HG03097 (cell line): ENCODE results near the gene LRMDA.

Source experiments
- ATAC-seq: cut with Tn5 transposase; IDR thresholded peaks from one replicate; pipeline ENCODE4 v1.9.1; 2021; ENCODE audit not compliant: unreplicated experiment, low FRiP score

LRMDA gene

DNA sequence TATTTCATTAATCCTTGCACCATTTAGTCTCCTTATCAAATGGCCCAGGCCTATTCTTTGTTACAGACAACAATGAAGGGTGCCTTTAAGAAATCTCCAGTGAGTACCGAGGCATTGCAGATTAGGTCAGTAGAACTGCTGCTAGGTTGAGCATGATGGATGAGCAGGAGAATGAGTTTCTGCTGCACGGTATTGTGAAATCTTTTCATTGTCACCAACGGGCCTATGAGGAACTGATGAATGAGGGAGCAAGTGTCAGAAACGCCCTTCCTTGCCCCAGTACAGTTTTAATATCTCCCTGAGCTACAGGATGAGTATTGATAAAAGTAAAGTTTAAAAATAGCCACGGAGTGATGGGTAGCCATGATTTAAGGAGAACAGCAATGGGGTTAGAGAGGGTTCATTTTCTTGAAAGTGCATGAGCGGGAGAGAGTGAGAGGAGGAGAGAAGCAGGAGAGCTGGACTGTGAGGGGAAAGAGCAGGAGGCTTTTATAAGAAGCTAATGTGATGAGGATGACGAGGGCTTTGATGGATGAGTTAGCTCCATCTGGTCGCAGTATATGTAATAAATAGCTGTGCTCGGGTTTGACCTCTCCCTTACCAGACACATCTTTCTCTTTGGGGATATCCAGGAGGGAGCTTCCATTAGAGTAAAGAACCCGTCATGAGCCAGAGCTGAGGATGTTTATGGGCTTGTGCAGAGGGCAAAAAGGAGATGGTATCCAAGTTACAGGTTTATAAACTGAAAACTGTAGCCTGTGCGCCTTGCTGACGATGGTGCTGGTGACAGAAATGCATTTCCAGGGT is 526.1 kb downstream of the LRMDA start:
- ATAC-seq: no peak

DNA sequence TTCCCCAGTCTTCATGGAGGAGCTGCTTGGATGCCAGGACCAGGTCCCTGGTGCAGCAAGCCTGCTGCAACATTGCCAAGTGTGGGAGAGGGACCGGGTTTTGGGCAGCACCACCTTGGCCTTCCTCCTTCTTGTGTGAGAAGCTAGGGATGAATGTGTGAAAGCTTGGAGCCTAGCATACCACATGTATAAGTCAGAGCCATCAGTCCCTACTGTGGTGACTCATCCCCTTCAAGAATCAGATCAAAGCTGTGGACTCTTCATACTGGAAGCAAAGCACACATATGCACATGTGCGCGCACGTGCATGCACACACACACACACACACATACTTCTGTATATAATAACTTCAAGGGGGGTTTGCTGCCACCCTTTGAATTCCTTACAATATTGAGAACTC is 527.8 kb downstream of the LRMDA start:
- no peak for ATAC-seq

GRCh38 chr10:75959912-75960311 is 528.5 kb downstream of the LRMDA start:
- ATAC-seq: no peak

DNA sequence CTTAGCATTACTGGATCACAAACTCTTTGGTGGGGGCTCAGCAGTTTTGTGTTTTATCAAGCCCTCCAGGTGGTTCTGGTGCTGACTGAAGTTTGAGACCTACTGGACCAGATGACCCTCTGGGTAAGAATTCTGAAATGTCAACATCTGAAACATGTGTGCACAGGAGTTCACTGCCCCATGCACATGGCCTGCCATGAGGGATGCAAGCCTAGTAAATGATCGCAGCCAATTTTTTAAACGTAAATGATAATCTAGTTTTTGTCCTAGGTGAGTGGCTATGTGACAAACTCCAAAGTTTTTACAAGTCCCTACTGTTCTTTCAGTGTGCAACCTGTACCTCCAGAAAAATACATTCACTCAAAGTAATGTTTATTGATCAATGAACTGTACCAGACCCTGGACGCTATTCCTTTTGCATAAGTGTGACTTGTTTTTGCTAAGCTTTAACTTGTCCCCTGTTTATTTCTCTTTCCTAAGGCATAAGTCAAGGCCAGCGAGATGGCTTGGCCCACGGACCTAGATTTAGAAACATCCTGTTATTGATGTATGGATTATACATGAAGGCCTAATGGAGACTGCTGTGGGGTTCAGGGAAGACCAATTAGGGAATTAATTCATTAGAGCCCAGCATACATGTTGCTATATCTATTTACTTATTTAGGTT is 531.1 kb downstream of the LRMDA start:
- no peak for ATAC-seq

DNA sequence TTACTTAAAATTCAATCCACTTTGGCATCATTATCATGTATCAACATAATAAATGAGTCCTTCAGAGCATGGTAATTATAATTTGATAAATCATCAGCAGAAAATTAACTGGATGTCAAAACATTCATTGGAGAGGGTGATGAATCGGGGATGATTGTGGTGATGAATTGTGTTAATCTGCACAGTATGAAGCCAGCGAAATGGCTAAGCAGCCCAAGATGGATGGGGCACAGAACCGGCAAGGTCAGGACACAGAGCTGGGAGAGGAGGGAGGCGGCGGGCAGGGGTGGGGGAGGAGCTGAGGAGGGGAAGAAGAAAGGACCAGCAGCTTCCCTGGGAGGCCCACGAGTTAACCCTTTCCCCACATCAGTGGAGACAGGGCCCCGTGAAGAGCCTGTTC is 536.1 kb downstream of the LRMDA start:
- ATAC-seq: no peak

DNA sequence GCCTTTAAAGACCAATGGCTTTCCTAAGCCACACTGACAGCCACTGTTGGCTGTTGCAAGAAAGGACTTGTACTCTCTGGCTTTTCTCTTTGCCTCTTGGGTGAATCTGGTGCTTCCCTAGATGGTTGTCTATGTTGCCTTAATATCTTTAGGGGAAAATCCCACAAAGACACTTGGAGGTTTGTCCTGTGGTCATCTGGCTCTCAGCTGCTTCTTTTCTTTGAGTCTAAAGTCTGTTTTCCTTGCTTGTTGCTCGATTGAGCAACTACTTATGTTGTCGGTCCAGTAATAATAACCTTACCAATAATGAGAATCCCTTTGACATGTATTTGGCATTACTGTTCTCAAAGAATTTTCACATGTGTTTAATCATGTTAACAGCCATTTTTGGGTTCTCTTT is 537.6 kb downstream of the LRMDA start:
- no peak for ATAC-seq

GRCh38 chr10:75971402-75972211 is 540.2 kb downstream of the LRMDA start:
- no peak for ATAC-seq

DNA sequence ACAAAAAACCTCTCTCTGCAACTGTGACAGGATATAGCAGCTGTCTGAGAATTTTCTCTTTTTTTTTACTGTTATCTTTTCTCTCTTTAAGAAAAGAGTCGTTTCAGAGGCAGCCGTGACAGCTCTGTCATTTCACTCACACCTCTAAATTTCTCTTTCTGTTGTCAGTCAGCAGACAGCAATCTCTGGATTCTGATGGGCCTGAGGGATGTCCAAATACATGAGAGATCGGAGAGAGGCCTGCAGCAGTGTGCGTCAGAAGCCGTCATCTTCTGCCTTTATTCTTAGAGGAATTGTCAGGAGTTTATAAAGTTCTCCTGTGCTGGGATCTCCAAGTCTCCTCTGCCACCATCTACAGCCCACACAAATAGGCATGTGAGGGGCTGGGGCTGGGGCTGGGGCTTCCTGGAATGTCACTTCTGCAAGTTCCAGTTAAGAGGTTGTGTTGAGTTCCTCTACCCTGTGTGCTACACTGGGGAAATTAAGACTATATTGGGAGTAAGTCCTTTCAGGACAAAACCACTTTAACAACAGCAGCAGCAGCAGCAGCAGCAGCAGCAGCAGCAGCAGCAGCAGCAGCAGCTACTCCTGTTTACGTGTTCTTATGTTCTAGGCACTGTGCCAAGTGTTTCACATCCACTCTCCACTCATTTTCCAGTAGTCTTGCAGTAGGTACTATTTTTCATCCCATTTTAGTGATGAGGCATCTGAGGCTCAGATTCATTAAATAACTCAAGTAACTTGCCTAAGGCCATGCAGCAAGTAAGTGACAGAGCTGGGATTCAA is 541.3 kb downstream of the LRMDA start:
- no peak for ATAC-seq

- ATAC-seq: no peak
Observed at GRCh38 chr10:75974080-75974479, 542.7 kb downstream of the LRMDA start.

DNA sequence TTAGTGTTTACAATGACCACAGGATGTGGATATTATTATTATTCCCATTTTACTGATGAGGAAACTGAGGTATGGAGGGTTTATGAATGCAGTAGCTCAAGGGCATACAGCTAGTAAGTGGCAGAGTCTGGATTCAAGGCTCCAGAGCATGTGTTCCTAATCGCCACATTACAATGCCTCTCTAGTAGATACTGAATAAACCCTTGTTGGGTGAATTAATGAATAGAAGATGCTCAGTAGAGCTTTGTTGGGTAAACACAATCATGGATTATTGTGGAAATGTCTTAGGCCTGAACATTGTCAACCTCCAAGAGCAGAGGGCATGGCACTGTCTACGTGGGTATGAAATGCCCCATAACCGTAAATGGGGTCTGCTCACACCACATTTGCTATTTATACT is 545.3 kb downstream of the LRMDA start:
- ATAC-seq: no peak

- no peak for ATAC-seq
Observed at GRCh38 chr10:75977139-75977538, 545.7 kb downstream of the LRMDA start.

DNA sequence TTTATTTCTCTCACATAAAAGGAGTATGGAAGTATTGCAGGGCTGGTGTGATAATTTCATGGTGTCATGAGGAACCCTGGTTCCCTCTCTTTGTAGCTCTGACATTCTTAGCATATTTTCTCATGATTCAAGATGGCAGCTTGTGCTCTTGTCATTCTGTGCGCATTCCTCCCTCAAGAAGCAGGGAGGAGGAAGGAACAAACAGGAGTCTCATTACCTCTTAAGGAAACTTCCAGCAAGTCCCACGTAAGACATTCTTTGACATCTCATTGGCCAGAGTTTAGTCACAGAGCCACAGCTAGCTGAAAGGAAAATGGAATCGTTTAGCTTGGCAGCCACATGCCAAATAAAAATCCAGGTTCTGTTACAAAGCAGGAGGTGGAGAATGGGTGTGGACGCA is 546.8 kb downstream of the LRMDA start:
- ATAC-seq: no peak

- ATAC-seq: no peak
Observed at GRCh38 chr10:75980419-75981002, 549.1 kb downstream of the LRMDA start.

GRCh38 chr10:75982611-75983369 is 551.4 kb downstream of the LRMDA start:
- ATAC-seq: no peak

GRCh38 chr10:75984067-75984466 is 552.6 kb downstream of the LRMDA start:
- ATAC-seq: no peak

GRCh38 chr10:75987616-75988015 is 556.2 kb downstream of the LRMDA start:
- ATAC-seq: no peak

GRCh38 chr10:75994357-75995040 is 563.1 kb downstream of the LRMDA start:
- no peak for ATAC-seq

- no peak for ATAC-seq
Observed at GRCh38 chr10:75995041-75995430, 563.6 kb downstream of the LRMDA start.

DNA sequence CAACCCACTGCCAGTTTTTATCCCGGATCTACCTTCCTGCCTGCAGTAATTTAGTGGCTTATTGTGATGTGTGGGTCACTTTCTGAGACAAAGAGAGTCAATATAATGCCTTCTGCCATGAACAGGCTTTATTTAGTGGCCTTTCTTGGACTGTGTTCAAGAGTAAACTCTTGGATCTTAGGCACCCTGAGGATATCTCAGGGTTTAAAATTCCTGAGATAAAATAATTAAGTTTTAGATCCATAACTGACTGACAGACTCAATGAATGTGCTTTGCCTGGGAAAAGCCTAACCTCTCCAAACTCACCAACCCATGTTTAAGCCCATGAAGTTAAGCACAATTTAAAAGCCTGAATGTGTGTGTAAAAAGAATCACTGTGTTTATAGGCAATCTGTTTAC is 564.3 kb downstream of the LRMDA start:
- ATAC-seq: no peak
